ENCODE measurements around the gene C1GALT1C1L.
"Not testable (repeated sequence)": the region's sequence is repeated elsewhere in the genome, so short reads cannot be mapped to it uniquely, and the experiment has no call there.

- not testable (repeated sequence) for TF ChIP-seq EZH2 (IDR thresholded peaks at IDR 0.05; ENCODE audit: borderline replicate concordance, insufficient read depth, low read depth, low read length, poor library complexity, severe bottlenecking); CTCF (IDR thresholded peaks at IDR 0.05)
Observed at GRCh38 chr2:43698140-43698539, 21.9 kb upstream of the C1GALT1C1L start.
